Cardiac septum (tissue), 1 donor: ENCODE results near the gene TULP3. TPM values are rescaled to one million over a fixed set of nuclear protein-coding genes. Genes with fewer than 3 reads are reported as not detected.

ENCODE experiments used
- DNase-seq: peaks from one replicate; pipeline ENCODE4 v3.0.0-alpha.2; 2020; ENCODE audit warnings: low spot score
- intact Hi-C: fragments of 100-400 bp; cut with DNase I; formaldehyde crosslinking; loops from one replicate; pipeline ENCODE4 v1.14.0; 2022
- total RNA-seq: library from RNA; stranded (reverse); fragmentation: NEBNext Ultra II Directional; extraction: Animal tissue kit (Norgen Biotek cat#: 25700); gene quantifications from one replicate; pipeline ENCODE4 v1.2.1, GENCODE V29; 2021
- donor health status: DM: no; HTN: no; CAD: no.

The TULP3 gene
- total RNA-seq, 1 donor from 2014 or later = 6.2 TPM

GRCh38 chr12:2912216-2912575, 21.5 kb downstream of the TULP3 start:
- intact Hi-C loops = no loop called here

GRCh38 chr12:2919249-2919648, 28.6 kb downstream of the TULP3 start:
- intact Hi-C loops = no loop called here

More at GRCh38 chr12:2912216-2912575, 21.5 kb downstream of the TULP3 start:
- no peak for DNase-seq

GRCh38 chr12:2922329-2922728, 31.6 kb downstream of the TULP3 start:
- no peak for DNase-seq
- intact Hi-C loops = no loop called here

More at GRCh38 chr12:2919249-2919648, 28.6 kb downstream of the TULP3 start:
- no peak for DNase-seq

GRCh38 chr12:2923057-2923456, 32.4 kb downstream of the TULP3 start:
- no peak for DNase-seq
- intact Hi-C loops = no loop called here

- no peak for DNase-seq
- intact Hi-C loops = no loop called here
Observed at GRCh38 chr12:2924019-2924418, 33.3 kb downstream of the TULP3 start.

GRCh38 chr12:2925322-2925995, 34.8 kb downstream of the TULP3 start:
- intact Hi-C loops = loop anchor here (5.0 kb wide), 1 partner anchor 158 kb away; no protein-coding TSS in a partner anchor

GRCh38 chr12:2930865-2931264, 40.2 kb downstream of the TULP3 start:
- intact Hi-C loops = no loop called here
- no peak for DNase-seq

More at GRCh38 chr12:2925322-2925995, 34.8 kb downstream of the TULP3 start:
- DNase-seq = no peak

GRCh38 chr12:2933586-2933985, 42.9 kb downstream of the TULP3 start:
- intact Hi-C loops = no loop called here
- no peak for DNase-seq

- DNase-seq = no peak
- intact Hi-C loops = no loop called here
Observed at GRCh38 chr12:2934371-2934770, 43.7 kb downstream of the TULP3 start.

- intact Hi-C loops = no loop called here
- DNase-seq = no peak
Observed at GRCh38 chr12:2936301-2936700, 45.6 kb downstream of the TULP3 start.

- intact Hi-C loops = no loop called here
- no peak for DNase-seq
Observed at GRCh38 chr12:2937500-2937899, 46.8 kb downstream of the TULP3 start.

- no peak for DNase-seq
- intact Hi-C loops = no loop called here
Observed at GRCh38 chr12:2939191-2939590, 48.5 kb downstream of the TULP3 start.

- no peak for DNase-seq
- intact Hi-C loops = loop anchor here (5.0 kb wide), 1 partner anchor 53 kb away; no protein-coding TSS in a partner anchor
Observed at GRCh38 chr12:2940564-2940963, 49.9 kb downstream of the TULP3 start.

GRCh38 chr12:2941524-2941923, 50.8 kb downstream of the TULP3 start:
- intact Hi-C loops = loop anchor here (5.0 kb wide), 1 partner anchor 54 kb away; no protein-coding TSS in a partner anchor
- DNase-seq = peak; percentile 9

GRCh38 chr12:2944401-2945047, 53.8 kb downstream of the TULP3 start:
- intact Hi-C loops = loop anchor here (5.0 kb wide), 1 partner anchor 57 kb away; no protein-coding TSS in a partner anchor
- peak; percentile 75 for DNase-seq

- intact Hi-C loops = no loop called here
- no peak for DNase-seq
Observed at GRCh38 chr12:2949411-2949810, 58.7 kb downstream of the TULP3 start.

- no peak for DNase-seq
- intact Hi-C loops = loop anchor here (5.0 kb wide), 1 partner anchor 64 kb away; the partner anchor contains the start of gene TULP3
Observed at GRCh38 chr12:2955888-2956287, 65.2 kb downstream of the TULP3 start.

GRCh38 chr12:2957816-2958431, 67.2 kb downstream of the TULP3 start:
- DNase-seq = no peak
- intact Hi-C loops = loop anchor here (2.0 to 5.0 kb wide), 3 partner anchors 41 to 77 kb away; partner anchors contain the start of gene TULP3

GRCh38 chr12:2958432-2959191, 67.9 kb downstream of the TULP3 start:
- peak; percentile 77 for DNase-seq
- intact Hi-C loops = loop anchor here (2.0 to 5.0 kb wide), 3 partner anchors 40 to 76 kb away; partner anchors contain the start of gene TULP3

- DNase-seq = peak; percentile 87
- intact Hi-C loops = loop anchor here (2.0 to 5.0 kb wide), 3 partner anchors 40 to 76 kb away; partner anchors contain the start of gene TULP3
Observed at GRCh38 chr12:2959192-2959504, 68.5 kb downstream of the TULP3 start, which contains the start of gene TEAD4. TEAD4 (plus strand) TSS chr12:2959397.
